H1 (cell line): Measurements from ENCODE around the gene FGF1.

Experiments
- CREB1 ChIP-seq: IDR thresholded peaks from 2 replicates; pipeline ENCODE4 v1.6.1; 2012; ENCODE audit warnings: inconsistent platforms
- CTCF ChIP-seq, 3 experiments: IDR thresholded peaks; 1 replicate in 2 of 3; 2 replicates in 1 of 3; pipeline versions ENCODE4 v1.5.1 to v1.6.1; 2011; ENCODE audit warnings: low read length in 3 of 3, mild to moderate bottlenecking in 3 of 3, inconsistent platforms in 2 of 3, low read depth in 1 of 3, moderate library complexity in 1 of 3; ENCODE audit not compliant: insufficient read depth in 1 of 3; ENCODE audit errors: control extremely low read depth in 1 of 3
- EP300 ChIP-seq, 2 experiments: IDR thresholded peaks; 1 replicate in 1 of 2; 2 replicates in 1 of 2; pipeline ENCODE4 v1.6.1; 2011 to 2012; ENCODE audit warnings: low read depth in 2 of 2, low read length in 2 of 2, mild to moderate bottlenecking in 2 of 2, borderline replicate concordance in 1 of 2, inconsistent platforms in 1 of 2, moderate library complexity in 1 of 2
- FOSL1 ChIP-seq: IDR thresholded peaks from 2 replicates; pipeline ENCODE4 v1.6.1; 2011; ENCODE audit warnings: mild to moderate bottlenecking, low read depth, low read length, moderate library complexity; ENCODE audit not compliant: insufficient read depth
- NRF1 ChIP-seq: IDR thresholded peaks from 2 replicates; pipeline ENCODE4 v1.6.1; 2011; ENCODE audit warnings: mild to moderate bottlenecking, low read depth, low read length, improper control_type of control experiment
- POLR2AphosphoS5 ChIP-seq: IDR thresholded peaks from 2 replicates; pipeline ENCODE4 v1.6.1; 2011; ENCODE audit warnings: low read depth, low read length
- TAF1 ChIP-seq: IDR thresholded peaks from 2 replicates; pipeline ENCODE4 v1.6.1; 2011; ENCODE audit warnings: mild to moderate bottlenecking, low read depth, low read length
- TF ChIP-seq, protein P1 (sequence below): IDR thresholded peaks from 2 replicates; pipeline ENCODE4 v1.6.1; 2012; ENCODE audit warnings: inconsistent platforms

- no peak for TF ChIP-seq POLR2AphosphoS5
- TF ChIP-seq EP300 (IDR thresholded peaks at IDR 0.05; ENCODE audit: borderline replicate concordance in 1 of 2, low read depth in 2 of 2, low read length in 2 of 2) = no peak
- no peak for TF ChIP-seq TAF1
- peak; percentile 98 to 99 (median 99) for TF ChIP-seq CTCF (IDR thresholded peaks at IDR 0.05; ENCODE audit: control extremely low read depth in 1 of 3, insufficient read depth in 1 of 3, low read depth in 1 of 3, low read length in 3 of 3)
- no peak for TF ChIP-seq CREB1
- no peak for TF ChIP-seq FOSL1
- TF ChIP-seq, protein P1, sequence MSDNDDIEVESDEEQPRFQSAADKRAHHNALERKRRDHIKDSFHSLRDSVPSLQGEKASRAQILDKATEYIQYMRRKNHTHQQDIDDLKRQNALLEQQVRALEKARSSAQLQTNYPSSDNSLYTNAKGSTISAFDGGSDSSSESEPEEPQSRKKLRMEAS = no peak
- TF ChIP-seq NRF1 = no peak
These were observed 30.3 kb downstream of the FGF1 start for GRCh38 chr5:142655339-142656267.
